Stimulated activated CD4-positive, alpha-beta T cell treated with anti-CD3 and anti-CD28 coated beads, Interleukin-2, amount 100 ng/mL, for 24 hours (primary cell): ENCODE measurements around the gene FOXC1.

ENCODE experiments used
- DNase-seq, 2 donors: peaks; one replicate each; pipeline ENCODE4 v3.0.0-alpha.2; 2020

FOXC1 gene

DNA sequence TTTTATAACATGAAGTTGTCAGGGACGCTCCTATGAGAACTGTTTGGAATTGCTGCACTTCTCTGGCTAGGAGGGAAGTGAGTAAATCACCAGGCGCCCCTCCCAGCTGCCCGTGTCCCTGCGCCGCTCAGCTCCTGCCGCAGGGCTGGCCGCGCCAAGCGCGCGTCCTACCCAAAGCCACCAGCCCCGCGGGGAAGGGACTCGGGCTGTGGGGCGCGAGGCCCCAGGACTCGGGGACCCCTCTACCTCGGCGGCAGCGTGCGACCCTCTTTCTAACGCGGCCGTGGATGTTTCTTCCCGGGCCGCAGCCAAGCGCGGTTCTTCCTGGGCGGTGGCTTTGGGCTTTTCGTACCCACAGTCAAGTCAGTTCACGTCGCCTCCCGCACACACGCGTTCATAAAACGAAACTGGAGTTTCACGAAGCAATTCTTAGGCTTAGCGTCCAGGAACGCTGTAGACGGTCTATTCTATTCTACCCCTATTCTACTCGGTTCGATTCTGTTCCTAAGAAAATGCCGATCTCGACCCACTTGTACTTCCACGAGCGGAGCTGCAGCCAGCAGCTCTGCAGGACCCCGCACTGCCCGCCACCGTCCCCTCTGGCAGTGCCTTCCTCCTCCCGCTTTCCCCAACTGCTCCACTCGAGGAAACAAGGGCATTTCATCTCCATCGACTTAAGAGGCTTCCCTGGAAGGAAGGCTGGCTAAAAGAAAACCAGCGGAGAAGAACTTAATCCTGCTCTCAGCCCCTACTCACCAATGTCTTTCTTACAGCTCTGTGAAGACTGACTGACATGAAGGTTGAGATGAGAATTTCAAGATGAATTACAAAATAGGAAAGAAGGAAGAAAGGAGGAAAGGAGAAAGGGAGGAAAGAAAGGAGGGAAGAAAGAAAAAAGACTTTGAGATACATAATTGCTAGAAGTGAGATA is 15.4 kb downstream of the FOXC1 start:
- no peak for DNase-seq

DNA sequence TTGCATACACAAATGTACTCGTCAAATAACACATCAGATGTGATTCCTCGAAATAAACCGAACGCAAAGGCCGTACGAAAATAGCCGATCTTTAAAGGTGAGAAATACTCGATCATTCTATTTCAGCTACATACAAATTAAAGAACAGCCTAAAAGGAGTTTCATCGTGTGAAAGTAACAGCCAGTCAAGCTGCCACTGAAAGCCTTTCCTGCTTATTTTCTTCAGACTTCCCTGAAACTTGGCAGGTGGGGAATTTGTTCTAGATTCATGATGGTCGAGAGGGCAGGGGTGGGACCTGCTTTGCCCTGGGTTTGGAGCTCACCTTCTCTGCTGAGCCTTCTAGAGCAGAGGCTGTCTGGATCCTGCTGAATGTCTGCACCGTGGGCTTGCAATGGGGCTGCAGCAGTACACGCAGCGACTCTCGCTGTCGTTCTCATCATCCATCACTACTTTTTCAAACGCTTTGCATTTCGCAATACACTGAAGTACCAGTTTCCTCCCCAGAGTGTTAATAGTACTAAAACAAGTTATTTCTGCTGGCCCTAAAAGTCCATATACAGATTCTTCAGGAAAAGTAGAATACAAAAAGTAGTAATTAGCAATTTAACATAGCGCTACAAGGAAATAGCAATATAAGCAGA is 16.2 kb downstream of the FOXC1 start:
- no peak for DNase-seq

GRCh38 chr6:1626481-1626880 is 16.8 kb downstream of the FOXC1 start:
- DNase-seq = no peak

DNA sequence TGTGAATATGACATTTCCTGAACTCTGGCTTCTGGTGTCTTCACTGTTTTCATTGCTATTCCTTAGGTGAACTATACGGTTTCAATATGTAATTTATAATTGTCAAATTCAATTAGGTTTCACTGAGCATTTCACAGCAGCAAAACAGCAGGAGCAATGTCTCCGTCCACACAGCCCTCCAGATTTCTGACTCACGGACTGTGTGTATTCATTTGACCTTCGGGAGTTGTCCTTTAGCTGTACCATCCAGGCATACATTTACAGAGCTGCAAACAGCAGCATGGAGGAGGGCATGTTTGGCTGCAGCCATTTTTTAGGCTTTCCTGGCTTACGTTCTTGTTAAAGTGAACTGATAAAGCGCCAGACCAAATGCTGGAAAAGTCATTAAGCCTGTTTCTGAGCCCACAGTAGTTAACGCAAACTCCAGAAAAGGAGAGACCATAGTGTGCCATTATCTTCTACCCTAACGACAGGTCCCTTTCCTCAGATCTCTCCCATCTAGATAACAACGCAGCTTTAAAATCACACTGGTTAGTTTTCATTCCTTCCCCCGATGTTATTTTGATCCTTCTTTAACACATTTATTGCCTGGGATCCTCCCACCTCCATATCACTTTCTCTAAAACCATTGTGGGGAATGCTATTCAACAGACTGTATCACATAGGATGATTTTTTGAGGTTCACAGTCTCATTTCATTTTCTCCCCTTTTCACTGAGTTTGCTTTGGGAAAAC is 18.3 kb downstream of the FOXC1 start:
- DNase-seq = no peak

DNA sequence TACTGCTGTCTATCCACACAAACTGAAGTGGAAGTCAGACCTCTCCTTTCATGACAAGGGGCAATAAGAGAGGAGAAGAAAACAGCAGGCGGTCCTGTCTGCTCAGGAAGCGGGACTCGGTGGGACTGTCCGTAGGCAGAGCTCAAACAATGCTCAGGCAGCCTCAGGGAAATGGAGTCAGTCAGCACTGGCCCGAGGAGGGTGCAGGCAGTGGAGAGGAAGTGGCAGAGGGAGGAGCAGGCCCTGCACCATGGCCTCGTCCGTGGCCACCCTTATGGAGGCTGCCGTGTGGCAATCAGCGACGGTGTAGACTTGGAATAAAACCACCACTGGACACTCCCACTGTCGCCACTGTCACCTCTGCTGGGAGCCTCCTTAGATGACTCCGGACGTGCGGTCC is 19.6 kb downstream of the FOXC1 start:
- no peak for DNase-seq

GRCh38 chr6:1630212-1630770 is 20.6 kb downstream of the FOXC1 start:
- DNase-seq = no peak

DNA sequence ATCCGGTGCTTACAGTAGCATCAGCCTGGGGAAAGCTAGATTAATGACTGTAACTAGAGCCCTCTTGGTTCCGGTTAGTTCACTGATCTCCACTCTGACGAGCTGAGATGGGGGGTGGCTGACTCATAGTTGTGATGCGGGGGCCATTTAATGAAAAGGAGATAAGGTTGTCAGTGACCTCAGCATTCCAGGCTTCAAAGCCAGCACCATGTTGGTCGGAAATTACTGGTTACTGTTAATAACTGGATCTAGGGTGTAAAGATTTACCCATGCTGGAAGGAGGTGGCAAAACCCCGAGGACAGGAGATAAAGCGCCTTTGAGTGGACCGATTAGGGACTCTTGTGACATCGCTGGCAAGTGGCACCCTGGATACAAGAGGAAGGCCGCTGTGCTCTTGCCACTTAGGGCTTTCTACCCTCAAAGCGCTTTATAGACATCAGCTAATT is 21.1 kb downstream of the FOXC1 start:
- DNase-seq = no peak

- no peak for DNase-seq
Observed at GRCh38 chr6:1631251-1631650, 21.5 kb downstream of the FOXC1 start.

DNA sequence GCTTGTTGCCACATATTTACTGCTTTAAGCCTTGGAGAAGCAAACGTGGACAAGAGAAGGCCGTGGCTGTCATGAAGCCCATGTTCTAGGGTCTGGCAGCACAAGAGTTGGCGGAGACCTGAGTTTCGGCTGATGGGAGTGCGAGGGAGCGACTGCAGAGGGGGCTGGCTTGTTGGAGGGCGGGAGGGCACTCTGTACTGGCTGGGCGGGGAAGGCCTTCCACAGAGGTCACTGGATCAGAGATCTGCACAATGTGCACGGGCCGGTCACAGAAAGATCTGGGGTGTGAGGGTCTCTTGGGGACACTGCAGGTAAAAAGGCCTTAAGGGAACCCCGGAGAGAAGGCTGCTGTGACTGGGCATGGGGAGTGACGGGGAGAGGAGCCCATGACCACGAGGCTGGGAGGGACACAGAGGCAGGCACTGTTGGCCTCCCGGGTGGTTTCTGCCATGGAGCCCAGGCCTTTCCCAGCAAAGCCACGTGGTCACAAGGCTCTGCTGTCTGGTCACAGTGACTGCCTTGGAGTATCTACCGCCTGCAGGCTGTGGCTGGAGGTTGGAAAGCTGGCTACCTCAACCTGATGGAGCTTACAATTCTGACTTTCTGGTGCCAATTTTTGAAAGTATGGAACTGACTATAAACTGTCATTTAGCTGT is 23.8 kb downstream of the FOXC1 start:
- DNase-seq = no peak

- DNase-seq = no peak
Observed at GRCh38 chr6:1634081-1634480, 24.4 kb downstream of the FOXC1 start.

DNA sequence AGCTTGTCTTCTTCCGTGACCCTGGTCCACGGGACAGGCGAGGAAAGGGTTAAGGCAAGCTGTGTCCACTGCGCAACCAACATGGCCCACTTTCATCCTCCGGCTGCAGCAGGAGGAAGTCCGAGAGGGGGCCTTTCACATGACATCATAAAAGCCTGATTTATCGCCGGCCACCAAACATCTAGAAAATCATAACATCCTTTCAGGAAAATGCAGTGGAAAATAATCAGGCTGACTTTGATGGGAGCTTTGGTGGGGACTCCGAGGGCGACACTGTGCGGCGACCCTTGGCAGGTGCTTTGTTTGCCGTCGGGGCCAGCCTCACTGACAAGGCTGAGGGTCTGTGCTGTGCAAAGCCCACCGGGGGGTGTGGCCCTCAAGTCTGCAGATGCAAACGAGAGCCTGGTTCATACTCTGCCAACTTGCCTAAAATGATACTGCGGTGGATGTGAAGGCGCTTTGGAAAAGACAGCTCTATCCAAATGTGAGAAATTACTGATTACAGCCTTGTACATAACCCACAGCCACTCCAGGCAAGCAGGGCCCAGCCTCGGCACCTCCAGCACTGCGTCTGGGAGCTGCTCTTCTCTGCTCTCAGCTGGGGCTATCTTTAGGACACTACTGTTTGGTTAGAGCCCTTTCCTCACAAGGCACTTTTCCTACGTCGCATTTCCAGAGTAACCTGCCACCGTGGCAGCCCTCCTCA is 25.7 kb downstream of the FOXC1 start:
- no peak for DNase-seq

DNA sequence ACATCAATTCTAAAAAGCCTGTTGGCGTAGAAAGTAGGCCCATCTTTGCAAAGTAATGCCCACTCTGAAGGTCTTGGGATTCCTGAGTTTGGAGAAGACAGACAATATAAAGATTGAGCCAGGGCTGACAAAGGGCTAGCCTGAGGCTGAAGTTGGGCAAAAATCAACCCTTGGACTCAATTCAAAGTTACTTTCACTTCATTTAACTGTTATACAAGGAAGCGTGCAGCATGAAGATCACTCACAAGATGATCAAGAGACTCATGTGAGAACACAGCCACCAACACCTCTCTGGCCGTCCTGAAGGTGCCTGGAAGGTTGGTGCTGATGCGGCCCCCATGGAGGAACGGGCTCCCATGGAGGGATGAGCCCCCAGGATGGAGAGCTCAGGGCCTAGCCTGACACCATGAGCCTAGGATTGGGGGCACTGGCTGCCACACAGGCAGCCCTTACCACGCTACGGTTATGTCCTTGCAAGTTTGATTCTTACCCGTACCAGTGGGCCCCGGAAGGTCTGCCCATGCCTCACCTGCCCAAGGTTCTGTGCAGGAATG is 26.6 kb downstream of the FOXC1 start:
- no peak for DNase-seq

DNA sequence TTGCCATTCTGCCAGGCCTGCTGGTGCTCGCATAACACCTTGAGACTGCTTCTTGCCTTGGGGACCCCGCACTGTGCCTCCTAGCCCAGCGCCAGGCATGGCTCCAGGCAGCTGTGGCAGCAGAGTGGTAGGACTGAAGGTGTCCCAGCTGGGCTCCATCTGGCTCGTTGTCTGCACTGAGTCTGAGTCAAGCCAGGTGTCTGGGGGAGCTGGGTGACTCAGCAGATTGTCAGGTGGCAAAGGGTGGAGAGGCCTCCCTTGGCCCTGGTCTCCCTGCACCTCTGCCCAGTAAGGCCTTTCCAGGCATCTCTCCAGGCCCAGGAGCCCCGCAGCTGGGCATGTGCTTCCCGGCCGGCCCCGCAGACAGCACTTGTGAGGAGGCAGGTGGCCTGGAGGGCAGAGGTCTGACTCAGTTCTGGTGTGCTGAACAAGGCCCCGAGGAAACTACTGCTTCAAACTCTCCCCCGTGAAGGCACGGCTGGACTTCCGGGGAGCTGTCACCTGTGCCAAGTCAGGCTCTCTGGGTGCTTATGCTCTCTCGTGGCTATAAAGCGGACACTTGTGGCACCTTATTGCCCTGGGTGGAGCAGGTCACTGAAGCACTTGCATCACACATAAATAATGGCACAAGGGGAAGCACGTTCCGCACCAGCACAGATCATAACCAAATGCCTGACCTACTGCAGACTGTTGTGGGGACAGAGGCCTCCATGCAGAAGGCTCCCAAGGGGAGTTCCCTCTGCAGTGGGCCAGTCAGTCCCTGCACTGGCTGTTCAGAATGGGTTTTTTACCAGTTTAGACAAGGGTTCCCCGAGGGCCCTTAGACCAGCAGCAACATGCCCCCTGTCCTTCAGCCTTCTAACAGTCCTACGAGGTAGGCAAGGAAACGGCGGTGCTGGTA is 27.5 kb downstream of the FOXC1 start:
- no peak for DNase-seq

- no peak for DNase-seq
Observed at GRCh38 chr6:1639430-1639829, 29.7 kb downstream of the FOXC1 start.

GRCh38 chr6:1640476-1640875 is 30.8 kb downstream of the FOXC1 start:
- DNase-seq = no peak

GRCh38 chr6:1641343-1641885 is 31.7 kb downstream of the FOXC1 start:
- DNase-seq = no peak

DNA sequence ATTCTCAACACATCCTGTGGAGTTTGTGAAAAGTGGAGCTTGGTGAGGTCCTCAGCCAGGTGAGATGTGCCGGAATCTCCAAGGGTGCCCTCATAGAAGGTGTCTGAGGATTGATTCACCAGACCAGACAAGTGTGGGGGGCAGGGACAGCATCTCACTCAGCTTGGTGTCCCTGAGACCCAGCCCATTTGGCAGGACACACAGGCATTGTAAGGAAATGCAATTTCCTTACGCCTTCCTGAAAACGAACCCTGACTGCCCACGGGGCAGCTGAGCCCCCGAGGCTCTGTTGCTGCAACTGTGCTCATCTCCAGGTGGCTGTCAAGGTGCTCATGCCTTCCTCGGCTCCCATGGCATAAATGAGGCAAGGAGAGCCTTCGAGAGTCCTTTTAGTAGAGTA is 33.4 kb downstream of the FOXC1 start:
- DNase-seq = no peak

- DNase-seq = no peak
Observed at GRCh38 chr6:1643830-1644445, 34.2 kb downstream of the FOXC1 start.

DNA sequence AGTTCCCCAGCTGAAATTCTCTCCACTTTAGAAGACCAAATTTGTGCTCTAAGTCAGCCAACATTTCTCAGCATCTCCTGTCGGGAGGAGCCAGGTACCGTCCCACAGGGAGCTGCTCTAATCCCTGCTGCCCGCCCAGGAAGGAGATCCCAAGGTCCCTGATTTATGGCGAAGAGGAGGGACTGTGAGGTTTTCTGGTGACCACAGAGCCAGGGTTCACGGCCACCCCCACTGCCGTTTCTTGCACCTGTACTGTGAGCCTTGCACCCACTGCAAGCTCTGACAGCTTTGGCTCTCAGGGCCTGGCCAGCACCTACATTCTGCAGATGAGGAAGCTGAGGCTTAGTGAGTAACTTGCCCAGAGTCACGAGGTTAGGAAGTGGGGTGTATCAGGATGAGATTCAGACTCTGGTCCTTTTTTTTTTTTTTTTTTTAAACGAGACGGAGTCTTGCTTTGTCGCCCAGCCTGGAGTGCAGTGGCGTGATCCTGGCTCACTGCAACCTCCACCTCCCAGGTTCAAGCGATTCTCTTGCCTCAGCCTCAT is 34.9 kb downstream of the FOXC1 start:
- DNase-seq = no peak
